Endometrial microvascular endothelial cells (primary cell): ENCODE measurements around the gene C22orf39. TPM values are rescaled to one million over a fixed set of nuclear protein-coding genes. Genes with fewer than 3 reads are reported as not detected.

Experiments
- in situ Hi-C: cut with HindIII; loops from 2 replicates; pipeline ENCODE4 v1.10.0; 2017; ENCODE audit warnings: low sequenced_read_pairs, low pct_unique_long_range_greater_than_20kb; ENCODE audit errors: inconsistent ontology term
- total RNA-seq: library from RNA; depleted of rRNA; stranded (reverse); fragments of >200 nt; gene quantifications from one replicate; pipeline ENCODE4 v1.2.3, GENCODE V29; 2015; ENCODE audit errors: inconsistent ontology term

Gene C22orf39
- total RNA-seq, 1 donor from 2014 or later, result 46.5 TPM

DNA sequence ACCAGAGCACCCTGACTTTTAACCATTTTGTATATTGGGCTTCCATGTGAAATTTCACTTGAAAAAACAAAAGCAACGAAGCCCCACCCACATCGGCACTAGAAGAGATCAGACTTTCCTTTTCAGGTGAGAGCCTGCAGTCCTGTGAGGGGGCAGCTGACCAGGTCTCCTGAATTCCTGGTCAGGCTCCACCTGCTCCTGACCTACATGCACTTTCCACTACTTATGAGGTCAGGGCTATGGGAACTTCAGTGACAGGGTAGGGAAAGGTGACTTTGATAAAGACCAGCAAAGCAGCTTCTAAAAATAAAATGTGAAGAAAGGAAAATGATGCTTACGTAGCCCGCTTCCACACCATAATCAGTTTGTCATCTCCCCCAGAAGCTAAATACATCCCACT is 40.7 kb downstream of the C22orf39 start:
- in situ Hi-C loops, result no loop called here

DNA sequence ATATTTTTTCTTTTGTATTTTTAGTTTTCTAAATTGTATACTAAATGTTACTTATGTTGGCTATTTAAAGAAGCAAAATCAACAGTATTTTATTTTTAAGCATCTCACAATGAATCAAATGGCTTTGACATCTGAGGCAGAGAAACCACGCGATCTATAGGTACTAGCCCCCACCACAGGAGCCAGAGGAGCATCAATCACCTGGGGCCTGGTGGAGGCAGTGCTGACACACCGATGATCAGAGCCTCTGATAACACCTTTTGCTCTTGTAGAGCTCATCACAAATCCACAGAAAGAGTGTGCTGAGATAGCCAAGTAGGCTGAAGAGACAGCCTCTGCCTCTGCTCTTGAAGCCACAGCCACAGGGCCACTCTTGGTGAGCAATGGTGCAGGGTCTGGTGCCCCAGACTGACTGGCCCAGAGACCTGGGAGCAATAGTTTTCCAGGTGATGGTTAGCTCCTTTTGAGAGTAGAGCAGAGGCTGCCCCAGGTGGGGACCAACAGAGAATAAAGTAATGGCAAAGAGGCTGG is 41.2 kb downstream of the C22orf39 start:
- in situ Hi-C loops, result no loop called here

DNA sequence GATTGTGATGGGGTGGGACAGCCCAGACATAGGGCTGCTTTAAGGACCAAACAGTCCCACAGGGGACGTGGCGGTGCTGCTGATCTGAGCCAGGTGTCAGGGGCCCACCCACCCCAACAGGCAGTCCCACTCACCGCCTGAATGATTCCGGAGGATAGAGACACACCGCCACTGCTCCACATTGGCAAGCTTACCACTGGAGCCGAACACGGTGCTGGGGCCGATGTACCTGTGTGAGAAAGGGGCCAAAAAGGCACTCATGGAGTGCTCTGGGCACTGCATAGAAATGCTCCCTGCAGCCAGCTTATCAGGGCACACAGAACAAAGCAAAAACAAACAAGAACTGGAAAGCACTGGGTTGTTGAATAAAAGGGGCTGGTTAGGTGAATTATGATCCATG is 41.9 kb downstream of the C22orf39 start:
- in situ Hi-C loops, result no loop called here

DNA sequence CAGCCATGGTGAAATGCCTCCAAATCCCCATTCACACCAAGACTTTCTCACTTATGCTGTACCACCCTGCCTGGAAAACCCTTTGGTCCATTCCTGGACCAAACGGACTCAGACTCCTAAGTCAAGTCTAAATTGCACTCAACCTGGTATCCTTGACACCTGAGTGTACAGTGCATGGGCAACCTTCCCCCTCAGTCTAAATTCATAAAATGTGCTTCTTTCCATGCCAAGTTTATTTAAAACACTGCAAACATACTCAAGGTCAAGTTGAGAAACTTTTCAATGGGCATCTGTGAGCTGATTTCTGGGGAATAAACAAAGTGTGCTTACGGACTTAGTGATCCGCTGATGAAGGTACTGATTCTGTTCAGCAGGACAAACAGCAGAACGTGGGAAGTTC is 42.4 kb downstream of the C22orf39 start:
- in situ Hi-C loops, result no loop called here

DNA sequence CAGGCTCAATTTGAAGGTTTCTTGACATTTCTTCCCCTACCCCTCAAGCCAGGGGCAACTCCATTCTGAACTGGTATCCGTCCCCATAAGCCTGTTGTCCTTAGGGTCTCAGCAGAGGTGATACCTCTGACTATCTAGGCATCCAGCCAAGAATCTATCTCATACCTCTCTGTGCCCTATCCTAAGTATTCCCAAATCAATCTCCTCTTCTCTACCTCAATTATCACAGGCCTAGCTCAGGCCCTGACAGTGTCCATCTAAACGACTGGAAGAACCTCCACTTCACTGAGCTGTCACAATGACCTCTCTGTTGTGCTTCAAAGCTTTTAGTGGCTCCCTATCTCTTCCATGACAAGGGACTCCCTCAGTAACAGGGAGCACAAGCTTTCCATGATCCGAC is 42.8 kb downstream of the C22orf39 start:
- in situ Hi-C loops, result no loop called here

DNA sequence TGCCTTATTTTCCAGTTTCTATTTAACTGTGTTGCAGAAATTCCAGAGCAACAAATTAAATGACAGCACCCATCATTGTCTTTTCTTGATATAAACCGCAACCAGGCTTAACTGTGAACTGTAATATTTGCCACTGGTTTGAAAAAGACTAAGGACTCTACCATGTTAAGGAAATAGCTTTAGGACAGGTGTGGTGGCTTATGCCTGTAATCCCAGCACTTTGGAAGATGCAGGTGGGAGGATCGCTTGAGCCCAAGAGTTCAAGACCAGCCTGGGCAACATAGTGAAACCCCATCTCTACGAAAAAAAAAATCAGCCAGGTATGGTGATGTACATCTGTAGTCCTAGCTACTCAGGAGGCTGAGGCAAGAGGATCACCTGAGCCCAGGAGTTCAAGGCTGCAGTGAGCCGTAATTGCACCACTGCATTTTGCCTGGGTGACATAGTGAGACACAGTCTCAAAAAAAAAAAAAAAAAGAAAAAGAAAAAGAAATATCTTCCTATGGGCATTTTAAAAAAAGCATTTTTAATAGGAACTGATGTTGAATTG is 44.8 kb downstream of the C22orf39 start:
- in situ Hi-C loops, result no loop called here

DNA sequence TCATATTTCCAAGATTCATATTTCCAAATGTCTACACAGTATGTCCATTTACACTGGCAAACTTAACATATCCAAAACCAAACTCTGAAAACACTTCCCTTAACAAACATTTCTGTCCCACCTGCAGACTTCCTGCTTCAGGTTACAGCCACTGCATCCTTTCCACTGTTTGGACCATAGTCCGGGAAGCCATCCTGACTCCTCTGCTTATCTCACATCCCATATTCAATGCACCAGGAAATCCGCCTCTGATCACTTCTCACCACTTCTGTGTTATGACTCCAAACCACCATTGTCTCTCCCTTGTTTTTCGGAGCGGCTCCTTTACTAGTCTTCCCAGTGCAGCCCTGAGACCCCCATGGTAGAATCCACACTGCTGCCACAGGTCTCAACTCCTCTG is 46.0 kb downstream of the C22orf39 start:
- in situ Hi-C loops, result no loop called here

DNA sequence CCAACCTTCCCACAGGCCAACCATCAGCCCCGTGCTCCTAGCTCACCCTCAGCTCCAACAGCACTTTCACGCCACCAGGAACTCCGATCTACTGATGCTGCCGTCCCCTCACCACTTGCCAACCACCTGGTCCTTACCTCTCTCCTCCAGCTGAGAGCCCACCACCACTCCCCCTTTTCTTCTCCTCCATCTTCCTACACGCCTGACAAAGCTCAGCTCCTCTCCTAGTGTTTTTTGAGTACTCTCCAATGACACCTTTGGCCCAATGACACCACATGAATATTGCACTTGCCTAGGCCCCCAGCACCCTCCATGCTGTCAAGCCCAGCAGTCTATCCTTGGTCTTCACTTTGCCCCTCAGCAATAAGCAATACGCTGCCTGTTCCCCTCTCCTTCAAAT is 46.6 kb downstream of the C22orf39 start:
- in situ Hi-C loops, result no loop called here

DNA sequence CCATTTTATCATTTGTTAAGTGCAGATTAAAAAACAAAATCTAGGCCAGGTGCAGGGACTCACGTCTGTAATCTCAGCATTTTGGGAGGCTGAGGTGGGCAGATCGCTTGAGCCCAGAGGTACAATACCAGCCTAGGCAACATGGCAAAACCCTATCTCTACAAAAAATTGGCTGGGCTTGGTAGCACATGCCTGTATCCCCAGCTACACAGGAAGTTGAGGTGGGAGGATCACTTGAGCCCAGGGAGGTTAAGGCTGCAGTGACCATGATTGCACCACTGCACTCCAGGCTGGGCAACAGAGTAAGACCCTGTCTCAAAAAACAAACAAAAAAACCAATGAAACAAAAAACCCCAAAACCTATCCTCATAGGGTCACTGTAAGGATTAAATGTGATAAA is 48.9 kb downstream of the C22orf39 start:
- in situ Hi-C loops, result no loop called here

DNA sequence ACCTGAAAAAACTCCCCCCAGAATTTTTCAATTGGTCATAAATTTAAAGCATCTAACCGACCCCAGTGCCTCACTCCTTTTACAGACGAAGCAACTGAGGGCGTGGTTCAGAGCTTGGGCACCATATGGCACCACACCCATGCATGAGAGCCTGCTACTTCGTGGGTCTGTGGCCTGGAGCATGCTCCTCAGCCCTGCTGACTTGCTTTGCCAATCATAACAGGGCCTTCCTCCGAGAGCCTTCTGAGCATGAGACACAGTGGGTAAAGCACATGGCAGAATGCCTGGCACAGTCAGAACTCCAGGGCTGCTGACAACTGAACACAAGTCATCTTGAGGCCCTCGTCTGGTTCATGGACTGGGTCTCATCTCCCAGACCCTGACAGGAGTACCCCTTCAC is 49.3 kb downstream of the C22orf39 start:
- in situ Hi-C loops, result no loop called here

DNA sequence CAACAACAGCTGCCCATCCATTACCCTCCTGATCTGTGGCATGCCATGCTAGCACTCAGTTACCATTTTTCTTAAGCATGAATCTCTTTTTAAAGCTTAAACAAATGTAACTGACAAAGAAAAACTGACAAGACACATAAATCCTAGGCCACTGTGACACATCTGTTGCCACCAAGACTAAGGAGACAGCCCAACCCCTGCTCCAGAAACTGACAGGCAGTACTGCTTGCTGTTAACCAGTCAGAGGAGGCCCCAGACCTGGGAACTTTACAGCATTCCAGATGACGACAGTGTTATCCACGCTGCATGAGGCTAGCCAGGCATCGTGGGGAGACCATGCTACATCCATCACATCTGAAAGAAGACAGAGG is 49.8 kb downstream of the C22orf39 start:
- in situ Hi-C loops, result no loop called here

DNA sequence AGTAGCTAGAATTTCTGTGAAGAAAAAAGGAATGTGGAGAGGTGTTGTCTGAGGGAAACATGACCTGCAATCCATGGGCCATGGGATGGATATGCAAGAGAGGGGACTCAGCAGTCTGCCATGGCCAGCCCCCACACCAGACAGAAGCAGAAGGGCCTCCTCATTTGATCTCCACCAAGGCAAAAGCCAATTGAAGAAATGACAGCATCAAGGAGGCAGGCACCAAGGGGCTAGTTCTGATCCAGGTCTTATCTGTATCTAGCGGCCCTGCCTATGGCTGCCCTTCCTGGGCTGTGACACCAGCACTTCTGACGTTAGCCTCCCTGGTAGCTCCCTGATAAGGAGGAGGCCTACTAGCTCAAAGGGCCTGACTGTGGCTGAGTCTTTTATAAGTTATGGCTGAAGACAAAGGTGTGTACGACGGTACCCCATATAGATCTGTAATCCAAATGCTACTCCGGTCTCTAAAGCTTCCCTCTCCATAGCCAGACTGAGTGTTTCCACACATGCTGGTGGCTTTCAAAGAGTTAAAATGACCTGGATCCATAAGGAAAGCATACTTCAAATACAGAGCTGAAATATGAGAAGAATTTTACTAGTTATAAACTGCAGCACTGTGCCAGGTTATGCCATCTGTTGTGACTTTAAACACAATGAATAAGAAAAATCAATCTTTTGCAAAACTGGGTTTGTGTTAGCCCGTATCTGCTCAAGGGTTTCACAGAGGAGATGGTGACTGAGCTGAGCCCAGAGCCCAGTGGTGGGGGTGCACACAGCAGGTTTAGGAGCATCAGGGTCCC is 50.4 kb downstream of the C22orf39 start:
- in situ Hi-C loops, result no loop called here

DNA sequence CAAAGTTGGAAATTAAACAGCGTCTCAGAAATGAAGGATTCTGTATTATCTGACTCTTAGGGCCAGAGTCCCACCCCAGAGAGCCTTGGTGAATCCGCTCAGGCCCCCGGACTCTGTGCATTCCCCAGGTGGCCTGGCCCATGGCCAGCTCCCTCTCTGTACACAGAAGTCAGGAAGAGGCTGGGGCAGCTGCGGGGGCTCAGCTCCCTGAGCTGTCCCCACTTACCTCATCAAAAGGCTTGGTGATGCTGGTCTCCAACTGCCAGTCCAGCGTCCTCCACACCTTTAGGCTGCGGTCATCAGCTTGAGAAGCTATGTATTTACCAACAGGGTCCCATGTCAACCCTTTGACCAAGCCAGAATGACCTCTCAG is 51.0 kb downstream of the C22orf39 start:
- in situ Hi-C loops, result no loop called here

DNA sequence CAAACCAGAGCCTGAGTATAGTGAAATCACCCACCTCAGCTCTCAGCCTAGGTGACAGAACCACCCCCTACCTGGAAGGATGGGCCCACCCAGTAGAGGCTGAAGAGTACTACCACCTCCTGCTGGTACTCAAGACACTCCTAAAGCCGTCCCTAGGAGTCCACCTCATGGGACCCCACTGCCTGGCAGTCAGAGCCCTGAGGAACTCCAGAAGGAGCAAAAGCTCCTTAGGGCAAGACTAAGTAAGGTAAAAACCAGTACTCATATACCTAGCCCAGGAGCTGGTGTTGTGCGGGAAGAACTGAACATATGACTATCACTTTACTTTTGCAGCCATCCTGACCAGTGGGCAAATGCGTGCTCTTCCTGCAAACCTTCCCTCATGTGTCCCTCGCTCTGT is 52.2 kb downstream of the C22orf39 start:
- in situ Hi-C loops, result no loop called here

DNA sequence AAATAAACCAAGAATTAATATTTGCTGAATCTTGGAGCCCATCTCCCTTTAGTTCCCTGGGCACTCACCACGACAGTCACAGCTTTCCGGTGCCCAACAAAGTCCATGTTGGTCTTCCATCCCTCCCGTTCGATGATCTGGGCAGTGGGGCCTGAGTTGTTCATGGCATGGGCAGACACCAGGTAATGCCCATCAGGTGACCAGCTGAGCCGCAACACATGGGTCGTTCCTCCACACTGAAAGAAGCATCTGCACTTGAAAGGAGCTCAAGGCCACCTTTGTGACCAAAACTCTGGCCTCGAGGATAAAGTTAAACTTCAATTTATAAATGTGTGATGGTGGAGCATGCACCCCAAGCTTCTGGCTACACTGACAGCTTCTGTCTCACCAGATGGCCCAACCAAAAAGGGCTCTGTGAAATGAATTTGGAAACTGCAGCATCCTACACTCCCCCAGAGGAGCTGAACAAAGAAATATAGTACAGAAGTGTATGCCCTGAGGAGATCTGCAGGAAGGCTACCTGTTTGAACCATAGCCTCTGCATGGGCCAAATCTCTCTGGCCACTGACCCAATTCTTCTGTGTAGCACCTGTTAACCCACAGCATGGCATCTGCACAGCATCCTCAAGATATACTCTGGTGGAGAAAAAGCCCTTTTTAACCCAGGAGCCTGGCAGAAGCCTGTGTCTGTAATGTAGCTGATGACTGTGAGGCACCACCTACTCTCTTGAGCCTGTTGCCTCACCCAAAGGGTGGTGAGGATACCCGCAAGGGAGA is 53.0 kb downstream of the C22orf39 start:
- in situ Hi-C loops, result no loop called here

DNA sequence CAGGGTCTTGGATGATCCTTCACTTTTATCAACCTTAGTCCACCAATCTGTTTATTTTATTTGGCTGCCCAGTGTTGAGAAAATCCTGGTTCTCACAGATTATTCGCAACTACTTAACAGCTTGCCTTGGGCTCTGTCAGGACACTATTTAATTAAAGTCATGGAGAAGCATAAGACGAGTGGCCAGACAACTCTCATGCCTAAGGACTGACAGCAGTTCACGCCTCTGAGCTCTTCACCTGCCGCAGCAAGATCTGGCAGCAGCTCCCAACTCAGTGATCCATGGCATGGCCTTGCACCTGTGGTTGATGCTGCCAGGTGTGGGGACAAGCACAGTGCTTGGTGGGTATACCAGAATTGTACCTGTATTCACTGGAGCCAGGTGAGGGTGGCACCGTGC is 53.8 kb downstream of the C22orf39 start:
- in situ Hi-C loops, result no loop called here
